H9 (cell line): ENCODE results near the gene NUDT14. TPM values are rescaled to one million over a fixed set of nuclear protein-coding genes. Genes with fewer than 3 reads are reported as not detected.

ENCODE experiments used
- DNase-seq: peaks from one replicate; pipeline ENCODE4 v3.0.0-alpha.2; 2017
- H2AFZ ChIP-seq: one replicate; pipeline ENCODE4 v1.6.1; 2013; ENCODE audit warnings: mild to moderate bottlenecking, low read length, control low read depth, moderate library complexity
- H2AK5ac ChIP-seq: 2 replicates; pipeline ENCODE4 v1.6.1; 2013; ENCODE audit warnings: low read length, control low read depth, mixed read lengths; ENCODE audit not compliant: insufficient read length
- H2BK120ac ChIP-seq: one replicate; pipeline ENCODE4 v1.6.1; 2013; ENCODE audit warnings: low read depth, mild to moderate bottlenecking, low read length, control low read depth, inconsistent platforms; ENCODE audit not compliant: poor library complexity, severe bottlenecking
- H2BK12ac ChIP-seq: 2 replicates; pipeline ENCODE4 v1.6.1; 2013; ENCODE audit warnings: low read length, control low read depth, mixed read lengths, low read depth; ENCODE audit not compliant: insufficient read length
- H2BK15ac ChIP-seq: 2 replicates; pipeline ENCODE4 v1.6.1; 2013; ENCODE audit warnings: low read depth, low read length, control low read depth
- H2BK20ac ChIP-seq: one replicate; pipeline ENCODE4 v1.6.1; 2013; ENCODE audit warnings: low read depth, mild to moderate bottlenecking, low read length, control low read depth, inconsistent platforms; ENCODE audit not compliant: poor library complexity, severe bottlenecking
- H2BK5ac ChIP-seq: 2 replicates; pipeline ENCODE4 v1.6.1; 2013; ENCODE audit warnings: low read length, control low read depth, mixed read lengths; ENCODE audit not compliant: insufficient read length
- H3K14ac ChIP-seq: 2 replicates; pipeline ENCODE4 v1.6.1; 2013; ENCODE audit warnings: low read length, control low read depth; ENCODE audit not compliant: insufficient read depth
- H3K18ac ChIP-seq: 2 replicates; pipeline ENCODE4 v1.6.1; 2013; ENCODE audit warnings: low read depth, mild to moderate bottlenecking, mixed read lengths, low read length, control low read depth; ENCODE audit not compliant: insufficient read length
- H3K23ac ChIP-seq: 2 replicates; pipeline ENCODE4 v1.6.1; 2013; ENCODE audit warnings: low read length, control low read depth, mixed read lengths, low read depth; ENCODE audit not compliant: insufficient read length
- H3K23me2 ChIP-seq: 2 replicates; pipeline ENCODE4 v1.6.1; 2013; ENCODE audit warnings: low read depth, mild to moderate bottlenecking, mixed read lengths, low read length, control low read depth; ENCODE audit not compliant: insufficient read length, poor library complexity, severe bottlenecking
- H3K27ac ChIP-seq: 2 replicates; pipeline ENCODE4 v1.5.1; 2013; ENCODE audit warnings: low read length, control low read depth, mixed read lengths, low read depth; ENCODE audit not compliant: insufficient read length
- H3K27me3 ChIP-seq: 2 replicates; pipeline ENCODE4 v1.6.1; 2013; ENCODE audit warnings: low read length, control low read depth, inconsistent platforms; ENCODE audit not compliant: insufficient read depth
- H3K4ac ChIP-seq: 2 replicates; pipeline ENCODE4 v1.6.1; 2013; ENCODE audit warnings: low read depth, mild to moderate bottlenecking, control low read depth, inconsistent platforms, low read length, moderate library complexity
- H3K4me1 ChIP-seq: 2 replicates; pipeline ENCODE4 v1.6.1; 2013; ENCODE audit warnings: low read length, control low read depth, inconsistent platforms; ENCODE audit not compliant: insufficient read depth
- H3K4me2 ChIP-seq: 2 replicates; pipeline ENCODE4 v1.6.1; 2013; ENCODE audit warnings: low read length, control low read depth, mixed read lengths; ENCODE audit not compliant: insufficient read length, insufficient read depth
- H3K56ac ChIP-seq: 2 replicates; pipeline ENCODE4 v1.6.1; 2013; ENCODE audit warnings: low read depth, mild to moderate bottlenecking, mixed read lengths, low read length, control low read depth; ENCODE audit not compliant: insufficient read length
- H3K79me1 ChIP-seq: 2 replicates; pipeline ENCODE4 v1.6.1; 2013; ENCODE audit warnings: low read depth, mild to moderate bottlenecking, moderate library complexity, low read length, control low read depth, inconsistent platforms; ENCODE audit not compliant: insufficient read depth, poor library complexity, severe bottlenecking
- H3K79me2 ChIP-seq: 2 replicates; pipeline ENCODE4 v1.6.1; 2013; ENCODE audit warnings: low read length, control low read depth, inconsistent platforms; ENCODE audit not compliant: insufficient read depth
- H3K9ac ChIP-seq: 2 replicates; pipeline ENCODE4 v1.6.1; 2013; ENCODE audit warnings: low read length, control low read depth, mixed read lengths; ENCODE audit not compliant: insufficient read length; ENCODE audit errors: extremely low read depth
- H3K9me3 ChIP-seq: one replicate; pipeline ENCODE4 v1.6.1; 2013; ENCODE audit warnings: low read depth, low read length, inconsistent platforms; ENCODE audit not compliant: control insufficient read depth
- H3T11ph ChIP-seq: one replicate; pipeline ENCODE4 v1.6.1; 2013; ENCODE audit warnings: mild to moderate bottlenecking, low read length, control low read depth, inconsistent platforms
- H4K20me1 ChIP-seq: one replicate; pipeline ENCODE4 v1.6.1; 2013; ENCODE audit not compliant: control insufficient read depth, insufficient read length, insufficient read depth
- H4K5ac ChIP-seq: 2 replicates; pipeline ENCODE4 v1.6.1; 2013; ENCODE audit warnings: low read depth, mild to moderate bottlenecking, mixed read lengths, low read length, control low read depth; ENCODE audit not compliant: insufficient read length
- H4K8ac ChIP-seq: replicated peaks from 2 replicates; pipeline ENCODE4 v1.6.1; 2013; ENCODE audit warnings: low read length, control low read depth, mixed read lengths, low read depth; ENCODE audit not compliant: insufficient read length
- H4K91ac ChIP-seq: 2 replicates; pipeline ENCODE4 v1.6.1; 2013; ENCODE audit warnings: low read depth, mild to moderate bottlenecking, moderate library complexity, mixed read lengths, low read length, control low read depth; ENCODE audit not compliant: insufficient read length
- H3K27ac Mint-ChIP-seq, 3 experiments: 2 replicates in 2 of 3; 3 replicates in 1 of 3; pipeline ENCODE4 v1.8.0; 2020 to 2021; ENCODE audit warnings: mixed read lengths in 3 of 3, mild to moderate bottlenecking in 1 of 3, moderate library complexity in 1 of 3
- H3K27me3 Mint-ChIP-seq: 2 replicates; pipeline ENCODE4 v1.8.0; 2021; ENCODE audit warnings: low read depth, mild to moderate bottlenecking, moderate library complexity, mixed read lengths
- H3K36me3 Mint-ChIP-seq, 3 experiments: 2 replicates in 2 of 3; 3 replicates in 1 of 3; pipeline ENCODE4 v1.8.0; 2020 to 2021; ENCODE audit warnings: low read depth in 3 of 3, mixed read lengths in 3 of 3; ENCODE audit not compliant: insufficient read depth in 1 of 3
- H3K4me1 Mint-ChIP-seq, 2 experiments: 2 replicates each; pipeline ENCODE4 v1.8.0; 2020; ENCODE audit warnings: mixed read lengths in 2 of 2
- H3K4me3 Mint-ChIP-seq, 2 experiments: 2 replicates in 1 of 2; 3 replicates in 1 of 2; pipeline ENCODE4 v1.8.0; 2020 to 2021; ENCODE audit warnings: mild to moderate bottlenecking in 2 of 2, mixed read lengths in 2 of 2, moderate library complexity in 1 of 2
- H3K9me3 Mint-ChIP-seq, 2 experiments: 2 replicates in 1 of 2; 3 replicates in 1 of 2; pipeline ENCODE4 v1.8.0; 2020; ENCODE audit warnings: mild to moderate bottlenecking in 2 of 2, mixed read lengths in 2 of 2, moderate library complexity in 1 of 2
- WGBS: extraction: QIAGEN DNeasy Blood & Tissue Kit; methylation state at CpG from one replicate; pipeline ENCODE4 v1.1.7; 2013; ENCODE audit warnings: missing lambda C conversion rate, low lambda C conversion rate, mixed read lengths; ENCODE audit not compliant: insufficient read length; ENCODE audit errors: extremely low coverage; 5-methylcytosine and 5-hydroxymethylcytosine counted together
- total RNA-seq: library from RNA; stranded (reverse); gene quantifications from 2 replicates; pipeline ENCODE4 v1.2.1, GENCODE V29; 2021
- TF ChIP-seq, protein P1 (sequence below): fragments of 200-600 bp; sonication (generic); conservative IDR thresholded peaks from 3 replicates; pipeline ENCODE4 v1.8.0; 2021; ENCODE audit warnings: antibody characterized with exemption, mild to moderate bottlenecking

NUDT14 gene
- total RNA-seq, 1 experiment from 2014 or later, result 41.1 TPM

DNA sequence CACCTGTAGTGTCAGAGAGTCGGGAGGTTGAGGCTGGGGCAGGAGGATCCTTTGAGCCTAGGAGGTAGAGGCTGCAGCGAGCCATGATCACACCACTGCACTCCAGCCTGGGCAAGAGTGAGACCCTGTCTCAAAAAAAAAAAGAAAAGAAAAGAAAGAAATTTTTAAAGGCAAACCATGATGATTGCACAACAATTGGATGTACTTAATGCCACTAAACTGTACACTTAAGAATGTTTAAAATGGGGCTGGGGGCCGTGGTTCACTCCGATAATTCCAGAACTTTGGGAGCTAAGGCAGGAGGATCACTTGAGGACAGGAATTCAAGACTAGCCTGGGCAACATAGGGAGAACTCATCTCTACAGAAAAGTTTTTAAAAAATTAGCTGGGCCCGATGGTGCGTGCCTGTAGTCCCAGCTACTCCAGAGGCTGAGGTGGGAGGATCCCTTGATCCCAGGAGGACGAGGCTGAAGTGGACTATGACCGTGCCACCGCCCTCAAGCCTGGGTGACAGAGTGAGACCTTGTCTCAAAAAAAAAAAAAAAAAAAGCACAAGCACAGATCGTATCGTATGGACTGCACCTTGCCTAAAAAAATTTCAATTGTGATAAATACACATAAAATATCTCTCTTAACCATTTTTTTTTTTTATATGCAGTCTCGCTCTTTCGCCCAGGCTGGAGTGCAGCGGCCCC is 45.3 kb downstream of the NUDT14 start:
- Mint-ChIP-seq H3K27ac (no peak overlapping the region), H3K9me3 (peaks cover 13 to 18% of the 10 kb centered on the region in 2 experiments), H3K36me3 (peaks cover 0 to 12% (median 4%) of the 10 kb centered on the region in 3 experiments; a peak in 4 of 7 replicates), H3K27me3 (peaks cover 7% of the 10 kb centered on the region), H3K4me3 (no peak overlapping the region), H3K4me1 (peaks cover 0 to 4% of the 10 kb centered on the region in 2 experiments; a peak in 1 of 4 replicates)
- Histone ChIP-seq H4K5ac (no peak overlapping the region), H3K18ac (no peak overlapping the region), H4K20me1 (no peaks in the 10 kb centered on the region), H3K23me2 (no peaks in the 10 kb centered on the region), H3T11ph (no peak overlapping the region), H2AFZ (no peak overlapping the region), H3K14ac (no peak overlapping the region), H3K4me1 (no peaks in the 10 kb centered on the region), H3K79me2 (no peaks in the 10 kb centered on the region), H2BK120ac (no peak overlapping the region), H2BK15ac (no peak overlapping the region), H3K9me3 (no peaks in the 10 kb centered on the region), H3K79me1 (no peaks in the 10 kb centered on the region), H3K27ac (no peak overlapping the region), H4K91ac (no peak overlapping the region), H2BK5ac (no peak overlapping the region), H3K4ac (no peak overlapping the region), H3K56ac (no peak overlapping the region), H3K27me3 (no peaks in the 10 kb centered on the region), H2BK12ac (no peak overlapping the region), H2AK5ac (no peak overlapping the region), H2BK20ac (no peak overlapping the region), H3K4me2 (no peak overlapping the region), H3K9ac (no peak overlapping the region), H3K23ac (no peak overlapping the region), H4K8ac (no peak overlapping the region)
- TF ChIP-seq, protein P1, sequence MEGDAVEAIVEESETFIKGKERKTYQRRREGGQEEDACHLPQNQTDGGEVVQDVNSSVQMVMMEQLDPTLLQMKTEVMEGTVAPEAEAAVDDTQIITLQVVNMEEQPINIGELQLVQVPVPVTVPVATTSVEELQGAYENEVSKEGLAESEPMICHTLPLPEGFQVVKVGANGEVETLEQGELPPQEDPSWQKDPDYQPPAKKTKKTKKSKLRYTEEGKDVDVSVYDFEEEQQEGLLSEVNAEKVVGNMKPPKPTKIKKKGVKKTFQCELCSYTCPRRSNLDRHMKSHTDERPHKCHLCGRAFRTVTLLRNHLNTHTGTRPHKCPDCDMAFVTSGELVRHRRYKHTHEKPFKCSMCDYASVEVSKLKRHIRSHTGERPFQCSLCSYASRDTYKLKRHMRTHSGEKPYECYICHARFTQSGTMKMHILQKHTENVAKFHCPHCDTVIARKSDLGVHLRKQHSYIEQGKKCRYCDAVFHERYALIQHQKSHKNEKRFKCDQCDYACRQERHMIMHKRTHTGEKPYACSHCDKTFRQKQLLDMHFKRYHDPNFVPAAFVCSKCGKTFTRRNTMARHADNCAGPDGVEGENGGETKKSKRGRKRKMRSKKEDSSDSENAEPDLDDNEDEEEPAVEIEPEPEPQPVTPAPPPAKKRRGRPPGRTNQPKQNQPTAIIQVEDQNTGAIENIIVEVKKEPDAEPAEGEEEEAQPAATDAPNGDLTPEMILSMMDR, result no peak
- no CpG with 5 or more reads among the region's 14 CpGs for WGBS
- no peak for DNase-seq
